GM21737 (cell line): Measurements from ENCODE around the gene COL1A2.
A peak's percentile ranks its signal among the peaks of the same experiment; 100 is the strongest.

Experiments used
- ATAC-seq: cut with Tn5 transposase; IDR thresholded peaks from one replicate; pipeline ENCODE4 v1.9.1; 2021; ENCODE audit warnings: mild to moderate bottlenecking, moderate library complexity; ENCODE audit not compliant: unreplicated experiment

COL1A2 gene

DNA sequence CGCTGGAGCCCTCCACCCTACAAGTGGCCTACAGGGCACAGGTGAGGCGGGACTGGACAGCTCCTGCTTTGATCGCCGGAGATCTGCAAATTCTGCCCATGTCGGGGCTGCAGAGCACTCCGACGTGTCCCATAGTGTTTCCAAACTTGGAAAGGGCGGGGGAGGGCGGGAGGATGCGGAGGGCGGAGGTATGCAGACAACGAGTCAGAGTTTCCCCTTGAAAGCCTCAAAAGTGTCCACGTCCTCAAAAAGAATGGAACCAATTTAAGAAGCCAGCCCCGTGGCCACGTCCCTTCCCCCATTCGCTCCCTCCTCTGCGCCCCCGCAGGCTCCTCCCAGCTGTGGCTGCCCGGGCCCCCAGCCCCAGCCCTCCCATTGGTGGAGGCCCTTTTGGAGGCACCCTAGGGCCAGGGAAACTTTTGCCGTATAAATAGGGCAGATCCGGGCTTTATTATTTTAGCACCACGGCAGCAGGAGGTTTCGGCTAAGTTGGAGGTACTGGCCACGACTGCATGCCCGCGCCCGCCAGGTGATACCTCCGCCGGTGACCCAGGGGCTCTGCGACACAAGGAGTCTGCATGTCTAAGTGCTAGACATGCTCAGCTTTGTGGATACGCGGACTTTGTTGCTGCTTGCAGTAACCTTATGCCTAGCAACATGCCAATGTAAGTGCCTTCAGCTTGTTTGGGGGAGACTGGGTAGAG is at the start of gene COL1A2:
TSS of gene COL1A2 (plus strand) at position 459 of the 704 bp plus-strand sequence. CDS start at position 596, 137 bp downstream.
- ATAC-seq: peak; percentile 37

DNA sequence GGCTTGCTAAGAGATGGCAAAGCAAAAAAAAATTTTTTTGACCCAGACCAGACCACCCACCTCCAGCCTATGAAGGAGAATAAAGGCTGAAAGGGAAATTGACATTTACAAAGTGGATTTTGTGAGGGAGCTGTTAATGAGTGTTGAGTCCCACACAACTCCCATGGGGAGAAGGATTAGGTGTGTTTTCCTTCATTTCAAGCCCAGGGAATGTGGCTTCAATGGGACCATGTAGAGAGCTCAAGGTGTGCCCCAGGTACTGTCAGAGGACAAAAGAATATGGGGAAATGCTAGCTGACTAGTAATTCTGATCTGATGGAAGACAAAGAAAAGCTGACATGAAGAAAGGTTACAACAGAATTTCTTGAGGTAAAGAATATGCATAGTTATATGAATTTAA is 48.8 kb upstream of the COL1A2 start:
- no peak for ATAC-seq

DNA sequence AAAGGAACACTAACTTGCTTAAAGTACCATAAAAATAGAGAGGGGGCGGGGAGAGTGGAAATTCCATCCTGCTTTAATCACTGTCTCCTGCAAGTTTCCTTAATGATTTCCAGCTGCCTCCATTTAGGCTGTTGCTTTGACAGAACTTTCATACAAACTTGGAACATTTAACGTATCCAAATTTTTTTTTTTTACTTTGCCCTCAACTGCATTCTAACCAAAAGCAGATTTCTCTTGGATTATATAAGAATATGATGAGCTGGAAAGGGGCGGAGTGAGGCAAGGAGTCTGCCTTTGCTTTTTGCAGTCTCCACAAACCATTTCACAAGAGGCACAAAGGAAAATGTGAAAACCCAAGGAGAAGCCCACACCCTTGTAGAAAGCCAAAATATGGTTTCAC is 46.6 kb upstream of the COL1A2 start:
- ATAC-seq: no peak

DNA sequence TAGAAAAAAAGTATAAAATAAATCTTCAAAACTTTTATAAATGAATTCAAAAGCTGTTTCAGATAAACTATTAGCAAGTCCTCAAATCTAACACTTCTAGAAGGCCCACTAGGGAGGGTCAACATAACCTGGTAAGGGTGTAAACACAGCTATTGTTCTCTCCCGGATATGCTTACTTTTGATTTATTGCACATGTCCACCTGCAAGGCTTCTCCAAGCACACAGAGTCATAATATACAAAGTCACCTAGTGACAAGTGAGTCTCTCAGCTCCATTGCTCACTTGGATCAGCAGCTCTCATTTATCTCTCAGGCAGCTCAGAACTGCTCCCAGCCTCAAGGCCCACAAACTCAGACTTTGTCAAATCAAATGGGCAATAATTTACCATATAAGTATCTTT is 44.0 kb upstream of the COL1A2 start:
- no peak for ATAC-seq

DNA sequence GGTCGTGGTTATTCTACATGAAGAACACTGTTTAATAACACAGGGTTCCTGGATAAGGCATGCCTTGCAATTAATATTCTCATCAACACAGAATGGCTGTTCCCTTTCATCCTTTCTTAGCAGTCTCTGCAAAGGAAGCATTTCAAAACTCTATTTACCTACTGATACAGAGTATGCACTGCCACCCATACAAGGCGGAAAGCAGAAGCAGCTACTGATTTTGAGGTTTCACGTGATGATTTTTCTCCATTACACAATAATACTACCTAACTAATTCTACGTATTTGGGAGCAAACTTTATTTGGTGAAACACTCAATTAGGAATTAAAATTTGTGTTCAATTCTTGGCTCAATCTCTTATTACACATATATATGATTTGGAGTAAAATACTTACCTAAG is 43.0 kb upstream of the COL1A2 start:
- no peak for ATAC-seq

DNA sequence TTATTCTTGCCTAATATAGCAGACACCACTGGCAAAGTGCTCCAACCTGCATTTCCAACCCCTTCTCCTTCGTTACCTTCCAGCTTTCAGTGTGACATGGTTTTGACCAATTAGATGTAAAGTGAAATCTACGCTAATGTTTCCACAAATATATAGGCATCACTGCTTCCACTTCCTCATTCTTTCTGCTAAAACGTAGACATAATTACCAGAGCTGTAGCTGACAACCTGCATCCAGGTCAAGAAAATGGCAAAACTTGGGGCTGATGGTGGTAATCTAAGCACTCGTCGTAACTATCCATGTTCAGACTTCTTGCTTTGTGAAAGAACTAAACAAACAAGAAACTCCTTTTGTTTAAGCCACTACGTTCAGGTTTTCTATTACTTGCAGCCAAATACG is 41.8 kb upstream of the COL1A2 start:
- no peak for ATAC-seq

DNA sequence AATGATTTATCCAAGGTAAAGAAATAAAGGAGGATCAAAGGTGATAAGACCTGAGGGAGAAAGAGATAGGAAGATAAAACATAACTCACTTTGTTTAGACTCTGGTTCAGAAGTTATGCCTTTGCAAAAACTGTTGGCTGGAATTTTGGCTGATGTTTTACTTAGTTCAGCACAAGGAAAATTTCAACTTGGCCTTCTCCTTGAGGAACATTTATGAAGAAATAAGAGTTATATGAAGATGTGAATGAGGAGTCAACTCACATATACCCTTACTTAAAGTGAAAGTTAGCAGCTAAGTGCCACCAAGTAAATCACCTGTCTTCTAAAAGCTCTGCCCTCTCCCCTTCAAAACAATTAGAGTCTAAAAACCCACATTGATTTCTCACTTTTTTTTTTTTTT is 39.7 kb upstream of the COL1A2 start:
- no peak for ATAC-seq

DNA sequence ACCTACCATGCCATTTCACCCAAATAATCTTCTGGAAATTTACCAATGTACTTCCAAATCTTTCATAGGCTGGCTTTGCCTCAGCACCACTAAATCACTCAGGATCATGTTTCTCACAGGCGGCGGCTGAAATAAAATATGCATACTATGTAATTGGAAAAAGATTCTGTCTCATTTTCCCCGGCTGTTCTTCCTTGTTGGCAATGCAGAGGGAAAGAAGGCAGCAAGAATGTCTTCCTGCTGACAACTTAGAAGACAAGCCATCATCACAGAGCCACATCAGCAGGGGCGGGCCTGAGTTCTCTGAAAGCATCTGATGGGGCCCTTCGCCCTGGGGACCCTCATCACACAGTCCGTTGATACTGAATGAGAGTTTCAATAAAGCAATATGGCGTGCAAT is 39.2 kb upstream of the COL1A2 start:
- no peak for ATAC-seq

DNA sequence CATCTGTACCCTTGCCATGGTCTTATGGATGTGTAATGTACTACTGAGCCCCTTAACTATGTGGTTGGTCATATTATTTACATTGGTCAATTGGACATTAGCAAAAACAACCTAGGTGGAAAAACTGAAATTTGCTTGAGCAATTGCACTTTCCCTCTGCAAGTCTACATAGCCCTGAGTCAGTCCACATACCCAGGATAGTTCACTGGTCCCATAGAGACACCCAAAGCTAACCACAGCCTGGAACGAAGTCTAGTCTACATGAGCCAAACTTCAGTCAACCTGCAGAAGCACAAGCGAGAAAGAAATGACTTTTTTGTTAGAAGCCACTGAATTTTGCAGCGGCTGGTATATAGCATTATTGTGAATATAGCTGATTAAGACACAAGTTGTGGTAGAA is 37.6 kb upstream of the COL1A2 start:
- no peak for ATAC-seq

DNA sequence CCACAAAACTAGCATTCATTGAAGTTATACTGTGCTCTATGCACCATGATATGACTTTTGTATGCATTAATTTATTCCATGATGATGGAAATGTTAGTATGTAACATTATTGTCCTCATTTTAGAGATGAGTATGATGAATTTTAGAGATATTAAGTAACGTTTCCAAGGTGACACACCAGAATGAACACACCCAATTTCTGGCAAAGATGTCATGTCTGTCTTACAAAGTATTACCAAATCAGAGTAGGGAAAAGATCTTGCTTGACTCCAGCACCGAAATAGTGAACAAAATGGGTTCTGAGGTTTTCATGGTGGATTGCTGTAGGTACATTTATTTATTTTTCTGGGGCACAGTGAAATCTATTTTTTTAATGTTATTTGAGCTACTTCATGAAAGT is 33.8 kb upstream of the COL1A2 start:
- no peak for ATAC-seq

DNA sequence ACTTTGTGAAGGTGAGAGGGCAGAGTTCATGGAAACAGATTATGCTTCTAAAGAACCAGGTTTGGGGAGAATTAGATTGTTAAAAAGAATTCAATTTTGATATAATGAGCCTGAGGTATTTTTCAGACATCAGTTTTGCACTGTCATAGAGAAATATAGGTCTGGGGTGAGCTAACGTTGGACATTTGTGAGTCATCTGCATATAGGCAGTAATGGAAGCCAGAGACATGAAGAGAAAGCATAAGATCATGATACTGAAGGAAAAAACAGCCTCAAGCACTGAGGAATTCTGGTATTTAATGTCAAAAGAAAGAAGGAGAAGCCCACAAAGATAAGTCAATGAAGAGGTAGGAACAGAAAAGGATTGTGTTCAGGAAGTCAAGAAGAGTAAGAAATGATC is 32.4 kb upstream of the COL1A2 start:
- no peak for ATAC-seq

DNA sequence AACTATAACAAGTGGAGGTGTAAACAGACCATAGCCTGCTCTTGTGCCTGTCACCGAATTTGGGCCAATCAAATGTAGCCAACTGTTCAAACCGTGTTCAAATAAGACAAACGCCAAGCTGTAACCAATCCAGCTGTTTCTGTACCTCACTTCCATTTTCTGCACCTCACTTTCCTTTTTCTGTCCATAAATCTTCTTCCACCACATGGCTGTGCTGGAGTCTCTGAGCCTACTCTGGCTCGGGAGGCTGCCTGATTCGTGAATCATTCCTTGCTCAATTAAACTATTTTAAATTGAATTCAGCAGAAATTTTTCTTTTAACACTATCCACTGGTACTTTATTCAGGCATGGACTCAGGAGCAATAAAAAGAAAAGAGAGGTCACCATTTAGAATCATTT is 29.9 kb upstream of the COL1A2 start:
- no peak for ATAC-seq

DNA sequence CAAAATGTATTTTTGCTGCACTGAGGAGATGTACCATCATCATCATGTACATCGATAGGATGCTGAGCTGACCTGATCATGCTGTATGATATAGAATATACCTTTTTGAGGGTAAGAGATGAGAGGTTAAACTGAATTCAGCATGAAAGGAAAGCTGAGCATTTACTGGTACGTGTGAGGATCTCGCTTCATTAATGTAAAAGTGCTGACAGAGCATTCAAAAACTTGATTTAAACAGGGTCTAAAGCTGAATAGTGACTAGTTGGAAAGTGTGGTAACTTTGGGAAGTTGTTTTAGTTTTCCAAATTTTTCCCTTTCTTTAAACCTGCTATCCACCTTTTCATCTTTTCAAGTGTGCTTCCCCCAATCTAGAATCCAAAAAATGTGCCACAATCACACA is 28.5 kb upstream of the COL1A2 start:
- no peak for ATAC-seq

DNA sequence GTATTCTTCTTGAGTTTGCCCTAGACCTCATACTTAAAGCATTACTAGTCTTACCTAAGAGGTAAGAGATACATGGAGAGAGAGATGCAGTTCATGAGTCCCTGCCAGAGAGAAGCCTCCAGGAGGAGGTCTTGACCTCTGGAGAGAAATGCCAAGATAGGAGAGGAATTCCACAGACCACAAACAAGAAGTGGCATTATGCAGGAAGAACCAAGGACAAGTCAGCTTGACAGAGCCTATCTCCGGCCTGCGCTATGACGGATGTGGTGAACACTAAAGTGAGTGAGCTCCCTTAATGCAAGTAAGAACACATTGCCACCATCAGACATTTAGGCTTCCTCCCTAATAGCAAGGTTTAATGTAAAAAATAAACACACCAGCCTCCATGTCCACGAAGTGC is 27.9 kb upstream of the COL1A2 start:
- no peak for ATAC-seq

DNA sequence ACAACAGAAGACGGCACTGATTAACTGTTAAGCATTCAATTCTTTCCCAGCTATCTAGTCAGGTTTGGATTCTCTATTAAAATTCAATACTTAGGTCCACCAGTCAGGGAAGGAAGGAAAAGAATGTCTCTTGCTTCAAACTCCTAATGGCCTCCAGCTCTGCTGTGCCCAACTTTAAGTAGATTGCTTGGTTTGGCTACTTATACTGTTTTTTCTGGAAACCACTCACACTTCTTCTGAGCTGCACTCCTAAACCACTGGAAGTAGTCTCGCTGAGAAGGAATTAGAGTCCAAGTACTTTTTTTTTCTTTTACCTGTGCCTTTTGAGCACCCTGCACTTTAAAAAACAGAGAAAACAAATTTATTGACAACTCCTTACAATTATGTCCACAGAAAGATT is 26.7 kb upstream of the COL1A2 start:
- no peak for ATAC-seq

DNA sequence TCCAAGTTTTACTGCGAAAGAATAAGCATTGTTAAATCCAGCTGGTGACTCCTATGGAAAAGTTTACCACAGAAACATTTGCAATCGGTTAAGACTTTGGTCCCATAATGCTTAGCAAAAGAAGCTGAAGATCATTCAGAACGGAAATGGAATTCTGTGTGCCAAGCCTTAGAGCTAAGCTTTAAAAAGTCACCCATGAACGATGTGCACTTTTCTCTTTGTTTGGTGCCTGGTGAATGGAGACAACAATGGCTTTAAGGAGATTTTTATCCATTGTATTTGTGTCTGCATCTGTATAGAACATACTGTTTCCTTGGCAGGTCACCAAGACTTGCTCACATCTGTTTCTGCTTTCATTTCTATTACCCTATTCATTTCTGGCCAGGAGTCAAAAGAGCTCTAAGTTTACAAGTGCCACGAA is 26.3 kb upstream of the COL1A2 start:
- no peak for ATAC-seq

DNA sequence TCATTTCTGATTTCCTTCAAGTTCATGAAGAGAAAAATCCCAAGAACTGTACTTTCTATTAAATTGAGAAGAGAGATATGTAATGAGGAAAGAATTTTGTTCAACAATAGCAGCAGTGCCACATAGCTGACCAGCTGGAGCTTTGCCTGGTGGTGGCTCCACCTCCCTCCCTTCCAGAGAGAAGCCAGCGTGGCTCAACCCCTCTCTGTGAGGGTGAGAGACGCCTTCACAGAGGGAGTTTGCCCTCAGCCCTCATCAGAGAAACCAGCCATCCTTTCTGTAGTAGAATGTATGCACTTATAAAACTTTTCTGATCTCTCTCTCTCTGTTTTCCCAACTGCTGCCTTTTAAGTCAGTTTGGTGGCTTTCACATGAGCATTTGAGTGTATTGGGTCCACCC is 20.5 kb upstream of the COL1A2 start:
- ATAC-seq: no peak

DNA sequence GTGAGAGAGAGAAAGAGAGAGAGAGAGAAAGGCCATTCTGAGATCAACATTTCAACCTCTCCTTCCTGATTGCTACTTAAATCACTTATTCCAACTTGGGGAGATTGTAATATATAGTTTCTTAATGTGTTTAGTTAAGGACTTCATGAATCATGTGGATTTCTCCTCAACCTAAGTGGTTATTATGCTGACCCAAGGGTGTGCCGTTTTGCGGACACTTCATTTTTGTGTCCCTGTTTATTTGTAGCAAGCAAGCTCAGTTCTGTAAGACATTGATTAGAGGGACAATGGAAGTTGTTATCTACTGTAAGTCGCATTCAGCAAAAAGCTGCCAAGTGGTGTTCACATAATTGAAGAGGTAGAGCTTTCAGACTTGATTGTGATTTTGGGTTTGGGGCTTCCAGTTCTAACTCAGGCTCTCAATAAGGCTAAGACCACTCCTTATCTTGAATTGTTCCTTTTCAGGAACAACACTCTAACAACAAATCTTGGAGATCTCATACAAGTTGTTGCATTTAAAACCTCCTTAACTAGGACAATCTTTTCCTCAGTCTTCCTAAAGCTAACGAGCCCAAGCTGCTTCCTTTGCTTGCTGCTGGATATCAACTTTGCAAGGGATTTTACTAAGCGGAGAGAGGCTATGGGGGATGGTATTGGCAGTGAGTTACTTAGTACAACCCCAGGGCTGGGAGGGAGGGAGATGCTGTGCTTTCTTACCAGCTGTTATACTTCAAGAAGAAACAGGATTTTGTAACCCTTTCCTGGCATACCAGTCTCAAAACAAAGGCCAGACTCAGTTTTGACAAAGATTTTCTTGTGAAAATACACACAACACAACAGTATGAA is 19.8 kb upstream of the COL1A2 start:
- ATAC-seq: no peak

DNA sequence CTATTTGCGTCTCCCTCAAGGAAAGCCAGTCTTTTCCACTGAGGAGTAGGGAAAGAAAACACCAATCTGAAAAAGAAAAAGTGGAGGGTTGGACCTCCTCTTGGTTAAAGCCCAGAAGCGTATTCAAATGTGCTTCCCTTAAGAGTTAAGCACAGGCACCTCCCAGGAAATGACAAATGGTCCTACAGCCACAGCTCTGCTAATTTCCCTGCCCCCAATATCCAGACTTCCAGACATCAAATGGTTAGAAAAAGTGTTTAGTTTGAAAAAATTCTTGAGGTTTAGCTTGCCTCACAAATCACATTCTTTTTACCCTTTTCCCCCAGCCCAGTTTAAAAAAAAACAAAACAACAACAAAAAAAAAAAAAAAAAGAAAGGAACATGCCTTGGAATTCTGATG is 19.0 kb upstream of the COL1A2 start:
- no peak for ATAC-seq

DNA sequence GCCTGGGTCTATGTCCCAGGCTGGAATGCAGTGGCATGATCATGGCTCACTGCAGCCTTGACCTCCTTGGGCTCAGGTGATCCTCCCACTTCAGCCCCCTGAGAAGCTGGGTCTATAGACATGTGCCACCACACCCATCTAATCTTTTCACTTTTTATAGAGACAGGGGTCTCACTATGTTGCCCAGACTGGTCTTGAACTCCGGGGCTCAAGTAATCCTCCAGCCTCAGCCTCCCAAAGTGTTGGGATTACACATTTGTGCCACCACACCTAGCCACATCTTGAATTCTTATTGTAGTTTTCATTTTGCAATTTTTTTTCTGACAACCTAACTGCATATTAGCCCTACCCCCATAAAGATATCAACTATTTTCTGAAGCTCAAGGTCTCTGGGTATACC is 18.4 kb upstream of the COL1A2 start:
- no peak for ATAC-seq

DNA sequence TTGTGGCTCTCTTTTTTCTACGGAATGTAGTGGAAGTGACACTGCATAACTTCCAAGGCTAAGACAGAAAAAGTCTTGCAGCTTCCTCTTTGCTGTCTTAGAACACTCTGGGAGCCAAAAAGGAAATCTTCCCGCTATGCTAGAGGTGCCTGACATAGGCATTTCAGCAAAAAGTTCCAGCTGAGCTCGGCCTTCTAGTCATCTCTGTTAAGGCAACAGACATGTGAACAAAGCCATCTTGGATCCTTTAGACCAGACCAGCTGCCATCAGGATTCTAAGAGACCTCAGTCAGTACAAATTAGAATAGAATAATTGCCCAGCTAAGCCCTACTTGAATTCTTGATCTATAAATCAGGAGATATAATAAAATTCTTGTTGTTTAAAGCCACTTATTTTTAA is 16.3 kb upstream of the COL1A2 start:
- ATAC-seq: no peak

DNA sequence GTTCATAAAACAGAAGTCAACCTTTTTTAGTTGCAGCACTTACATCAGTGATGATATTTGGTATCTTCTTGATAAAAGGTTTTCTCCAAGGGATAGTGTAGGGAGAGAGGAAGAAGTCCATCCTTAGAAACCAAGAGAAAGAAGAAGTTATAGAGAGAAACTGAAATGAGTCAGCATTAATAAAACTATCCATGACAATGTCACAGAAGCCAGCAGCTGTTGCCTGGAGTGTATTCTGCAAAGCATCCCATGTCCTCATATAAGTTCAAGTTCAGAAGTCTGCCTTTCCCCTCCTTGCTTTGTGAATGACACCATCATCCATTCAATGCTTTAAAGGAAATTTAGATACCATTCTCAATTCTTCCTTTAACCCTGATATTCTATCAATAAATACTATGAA is 14.4 kb upstream of the COL1A2 start:
- no peak for ATAC-seq

DNA sequence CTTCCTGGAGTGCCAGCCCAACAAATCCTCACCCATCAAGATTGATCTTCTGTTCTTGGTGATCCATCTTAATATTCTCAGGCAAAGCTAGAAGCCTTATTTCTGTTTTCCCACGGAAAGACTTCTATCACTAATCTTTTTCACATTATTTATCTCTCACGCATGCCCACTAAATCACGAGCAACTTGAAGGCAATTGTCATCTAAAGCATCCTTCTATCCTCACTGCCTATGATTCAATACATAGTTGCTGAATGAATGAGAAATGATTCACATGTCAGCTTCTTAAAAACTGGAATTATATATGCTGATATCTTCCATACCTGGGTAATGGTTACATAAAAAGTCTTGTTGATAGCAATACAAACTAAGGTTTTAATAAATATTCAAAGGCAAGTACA is 12.6 kb upstream of the COL1A2 start:
- ATAC-seq: no peak
